ENCODE data around the gene COMMD6. TPM values are rescaled to one million over a fixed set of nuclear protein-coding genes. Genes with fewer than 3 reads are reported as not detected.

Gene COMMD6
- total RNA-seq (2016; rRNA removed; fragmentation: Illumina TruSeq; extraction: Trizol) (97.0 and 110 TPM in 2 replicates), polyA plus RNA-seq (2011; rRNA removed) (163 and 164 TPM in 2 replicates), polyA minus RNA-seq (2011; rRNA and poly(A)+ RNA removed; ENCODE audit: low replicate concordance) (19.3 and 31.6 TPM in 2 replicates), Bru-seq, nascent RNA (percentile 79 among the genes with signal in this experiment), BruChase-seq, experiment 1, labeled RNA remaining after a 6-hour chase (percentile 66 among the genes with signal in this experiment), BruChase-seq, experiment 2, labeled RNA remaining after a 2-hour chase (percentile 62 among the genes with signal in this experiment)
- total RNA-seq (2016; cell fraction: cytosol; rRNA removed; fragmentation: Illumina TruSeq; extraction: Trizol; ENCODE audit: low read depth), result 189 and 199 TPM in 2 replicates
- 92.2 and 119 TPM in 2 replicates for total RNA-seq (2016; cell fraction: insoluble cytoplasmic fraction; rRNA removed; fragmentation: Illumina TruSeq; extraction: Trizol)
- 218 and 223 TPM in 2 replicates for total RNA-seq (2016; cell fraction: membrane; rRNA removed; fragmentation: Illumina TruSeq; extraction: Trizol)
- 34.9 and 44.4 TPM in 2 replicates for total RNA-seq (2016; cell fraction: nucleus; rRNA removed; fragmentation: Illumina TruSeq; extraction: Trizol)
- 22.4 and 31.7 TPM in 2 replicates for polyA plus RNA-seq (2011; cell fraction: cytosol; rRNA removed)
- polyA plus RNA-seq (2011; cell fraction: nucleus; rRNA removed), result 6.4 and 12.7 TPM in 2 replicates
- 161 TPM in 2 replicates for polyA plus RNA-seq (2012)
- polyA plus RNA-seq (2016; cell fraction: cytosol; fragmentation: Illumina TruSeq; extraction: Trizol; ENCODE audit: low read depth), result 256 and 272 TPM in 2 replicates
- polyA plus RNA-seq (2016; cell fraction: insoluble cytoplasmic fraction; fragmentation: Illumina TruSeq; extraction: Trizol; ENCODE audit: low read depth), result 122 and 128 TPM in 2 replicates
- polyA plus RNA-seq (2016; cell fraction: membrane; fragmentation: Illumina TruSeq; extraction: Trizol; ENCODE audit: low read depth), result 231 and 243 TPM in 2 replicates
- 58.8 and 75.2 TPM in 2 replicates for polyA plus RNA-seq (2016; cell fraction: nucleus; fragmentation: Illumina TruSeq; extraction: Trizol; ENCODE audit: insufficient read depth, low read depth)
- 7.7 and 9.1 TPM in 2 replicates for polyA minus RNA-seq (2011; cell fraction: cytosol; rRNA and poly(A)+ RNA removed)
- 8.2 and 11.2 TPM in 2 replicates for polyA minus RNA-seq (2011; cell fraction: nucleus; rRNA and poly(A)+ RNA removed)
- long read RNA-seq, experiment 1, partial matches to known transcripts, result 1 of 12 reads
- long read RNA-seq, experiment 1, other reads (novel, unspliced or antisense), result 10 of 12 reads
- long read RNA-seq, experiment 2, partial matches to known transcripts, result 60 of 80 reads
- long read RNA-seq, experiment 2, other reads (novel, unspliced or antisense), result 19 of 80 reads

- under 1% methylated on average over 37 of the region's 51 CpGs for WGBS (ENCODE audit: low lambda C conversion rate)
- Histone ChIP-seq H3K27me3 (ENCODE audit: control insufficient read depth in 1 of 2, insufficient read depth in 2 of 2, low read length in 2 of 2) (no peaks in the 10 kb centered on the region), H3K9ac (ENCODE audit: insufficient read depth, low read depth, low read length) (peak within 1 kb of the TSS; percentile 74), H3K4me2 (ENCODE audit: low read depth, low read length) (peak within 1 kb of the TSS; percentile 82), H3K79me2 (ENCODE audit: insufficient read depth, low read length) (peaks cover 17% of the 10 kb centered on the region), H3K9me3 (ENCODE audit: low read length) (no peaks in the 10 kb centered on the region), H2AFZ (ENCODE audit: low read length) (peak within 1 kb of the TSS; percentile 96), H4K20me1 (ENCODE audit: insufficient read depth, low read length) (no peaks in the 10 kb centered on the region), H3K36me3 (replicated peaks in 1 of 2; ENCODE audit: control insufficient read depth in 1 of 2, insufficient read depth in 2 of 2, low read length in 2 of 2) (0 out of 5 replicates have a peak, but pooled peaks cover 0 to 7% of the 10 kb centered on the region in 2 experiments), H3K27ac (ENCODE audit: extremely low read length, insufficient read depth, low read length) (peak within 1 kb of the TSS; percentile 63), H3K4me1 (ENCODE audit: insufficient read depth, low read length) (peaks cover 37% of the 10 kb centered on the region), H3K4me3 (replicated peaks in 1 of 3; ENCODE audit: insufficient read depth in 1 of 3, low read depth in 2 of 3, low read length in 3 of 3) (peak within 1 kb of the TSS; percentile 71 to 91 (median 85))
- CTCF ChIA-PET (ENCODE audit: low intra/inter-chr PET ratio, low total read pairs), result no interaction called here
- POLR2A ChIA-PET, result interaction anchor here (0.8 to 1.3 kb wide), 3 partner anchors 12 to 97 kb away, joined by 3 to 6 read pairs (median 4); partner anchors contain the start of gene UCHL3
- in situ Hi-C loops (cut with HindIII; ENCODE audit: extremely low pct_ligation_motif_present, low pct_unique_long_range_greater_than_20kb), result no loop called here
- peak; percentile 37 for FAIRE-seq
- DNase-seq (ENCODE audit: low spot score), result peak; percentile 72
- BruUV-seq (replicated peaks), result TSS peak; percentile 72
- intact Hi-C loops (cut with micrococcal nuclease; ENCODE audit: unreplicated experiment), result loop anchor here (2.0 kb wide), 1 partner anchor 55 kb away; the partner anchor contains the start of gene TBC1D4
- ATAC-seq, result peak; percentile 98
- no peak for TF ChIP-seq MED8 (CRISPR knock-in tag; IDR thresholded peaks at IDR 0.05; ENCODE audit: insufficient replicate concordance)
- no peak for TF ChIP-seq ZNF775 (CRISPR knock-in tag; IDR thresholded peaks at IDR 0.05; ENCODE audit: borderline replicate concordance)
- TF ChIP-seq ZFP37 (CRISPR knock-in tag; IDR thresholded peaks at IDR 0.05; ENCODE audit: borderline replicate concordance), result no peak
- TF ChIP-seq NFYC (CRISPR knock-in tag; IDR thresholded peaks at IDR 0.05), result 0 out of 2 replicates have a peak, but pooled peaks have one; percentile 17
- TF ChIP-seq ZNF274 (CRISPR knock-in tag; IDR thresholded peaks at IDR 0.05), result 0 out of 2 replicates have a peak, but pooled peaks have one; percentile 62
- peak; percentile 76; the same call in 1 of the 2 replicates for TF ChIP-seq BCL3 (CRISPR knock-in tag; IDR thresholded peaks at IDR 0.05)
- 0 out of 2 replicates have a peak, but pooled peaks have one; percentile 64 for TF ChIP-seq ZNF75D (CRISPR knock-in tag; IDR thresholded peaks at IDR 0.05; ENCODE audit: borderline replicate concordance)
- peak; percentile 83 for TF ChIP-seq DMAP1 (CRISPR knock-in tag; IDR thresholded peaks at IDR 0.05)
- no peak for TF ChIP-seq CERS6 (CRISPR knock-in tag; IDR thresholded peaks at IDR 0.05)
- TF ChIP-seq ZNF224 (CRISPR knock-in tag; IDR thresholded peaks at IDR 0.05), result no peak
- no peak for TF ChIP-seq ARHGAP35 (CRISPR knock-in tag; IDR thresholded peaks at IDR 0.05; ENCODE audit: borderline replicate concordance)
- no peak; the same call in 1 of the 2 replicates for TF ChIP-seq ETS1 (CRISPR knock-in tag; IDR thresholded peaks at IDR 0.05)
These were observed at the start of gene COMMD6 for GRCh38 chr13:75537401-75538365. Gene COMMD6 (minus strand): TSS chr13:75537841. CDS start chr13:75537805, 36 bp downstream.

Measured in HepG2 (cell line).